Thoracic aorta (tissue), 2 donors: ENCODE measurements around the gene PLEKHA4. TPM values are rescaled to one million over a fixed set of nuclear protein-coding genes. Genes with fewer than 3 reads are reported as not detected.
A peak's percentile ranks its signal among the peaks of the same experiment; 100 is the strongest.

Experiments
- ATAC-seq: fragments of 150-250 bp; one replicate; pipeline ENCODE4 v1.8.0; 2017; ENCODE audit warnings: low read depth; ENCODE audit not compliant: insufficient number of reproducible peaks, low FRiP score
- DNase-seq: peaks from one replicate; pipeline ENCODE4 v3.0.0-alpha.2; 2020; ENCODE audit warnings: low spot score
- H3K27ac ChIP-seq, 2 donors: fragments of 200-600 bp; sonication (generic); 1 replicate in 1 of 2; 2 replicates in 1 of 2; pipeline ENCODE4 v1.5.1; 2016; ENCODE audit warnings: mild to moderate bottlenecking in 2 of 2, moderate library complexity in 2 of 2
- H3K27me3 ChIP-seq: fragments of 200-600 bp; sonication (generic); replicated peaks from 2 replicates; pipeline ENCODE4 v1.6.0; 2016; ENCODE audit warnings: mild to moderate bottlenecking; ENCODE audit not compliant: insufficient read depth
- H3K36me3 ChIP-seq: fragments of 200-600 bp; sonication (generic); one replicate; pipeline ENCODE4 v1.5.1; 2016
- H3K4me1 ChIP-seq, 2 donors: fragments of 200-600 bp; sonication (generic); 1 replicate in 1 of 2; 2 replicates in 1 of 2; pipeline versions ENCODE4 v1.5.1 to v1.6.0; 2016; ENCODE audit warnings: low read depth in 2 of 2, mild to moderate bottlenecking in 1 of 2; ENCODE audit not compliant: control insufficient read depth in 1 of 2
- H3K4me3 ChIP-seq: fragments of 200-600 bp; sonication (generic); 2 replicates; pipeline ENCODE4 v1.5.1; 2016; ENCODE audit warnings: mild to moderate bottlenecking
- H3K9me3 ChIP-seq: fragments of 200-600 bp; sonication (generic); 2 replicates; pipeline ENCODE4 v1.5.1; 2016
- CTCF ChIP-seq: fragments of 200-600 bp; sonication (generic); IDR thresholded peaks from one replicate; pipeline ENCODE4 v1.5.1; 2019; ENCODE audit warnings: antibody characterized with exemption
- total RNA-seq, 2 donors: library from RNA; depleted of rRNA; stranded (reverse); fragments of >200 nt; gene quantifications; one replicate each; pipeline versions ENCODE4 v1.1.0 to v1.2.3, GENCODE V29; 2016

PLEKHA4 gene
- total RNA-seq, 2 donors from 2014 or later, result 45.1 to 45.2 TPM

GRCh38 chr19:48797103-48797502 lies 71.3 kb downstream of the PLEKHA4 start:
- Histone ChIP-seq H3K4me1 (peaks cover 7 to 16% of the 10 kb centered on the region in 2 donors), H3K9me3 (no peaks in the 10 kb centered on the region), H3K4me3 (no peak overlapping the region), H3K27me3 (no peaks in the 10 kb centered on the region), H3K27ac (no peak overlapping the region), H3K36me3 (peaks cover 6% of the 10 kb centered on the region)
- DNase-seq (no peak), ATAC-seq (no peak)
- no peak for TF ChIP-seq CTCF

- Histone ChIP-seq H3K27me3 (no peaks in the 10 kb centered on the region), H3K9me3 (no peaks in the 10 kb centered on the region), H3K27ac (peak overlapping the region; percentile 85 to 86), H3K4me3 (no peak overlapping the region), H3K4me1 (peaks cover 7 to 16% of the 10 kb centered on the region in 2 donors), H3K36me3 (peaks cover 6% of the 10 kb centered on the region)
- no peak for DNase-seq
- no peak for TF ChIP-seq CTCF
- no peak for ATAC-seq
Observed at GRCh38 chr19:48796298-48797083, 71.9 kb downstream of the PLEKHA4 start.

GRCh38 chr19:48795685-48796070 lies 72.7 kb downstream of the PLEKHA4 start:
- TF ChIP-seq CTCF, result no peak
- Histone ChIP-seq H3K4me1 (peaks cover 7 to 16% of the 10 kb centered on the region in 2 donors), H3K9me3 (no peaks in the 10 kb centered on the region), H3K4me3 (no peak overlapping the region), H3K27ac (peak overlapping the region; percentile 85 to 86), H3K36me3 (peaks cover 6% of the 10 kb centered on the region), H3K27me3 (no peaks in the 10 kb centered on the region)
- ATAC-seq (no peak), DNase-seq (no peak)

- Histone ChIP-seq H3K4me1 (peaks cover 7 to 16% of the 10 kb centered on the region in 2 donors), H3K4me3 (peak overlapping the region; percentile 74), H3K27ac (peak overlapping the region; percentile 85 to 86), H3K9me3 (no peaks in the 10 kb centered on the region), H3K36me3 (peaks cover 6% of the 10 kb centered on the region), H3K27me3 (no peaks in the 10 kb centered on the region)
- DNase-seq, result peak; percentile 87
- peak; percentile 92 for TF ChIP-seq CTCF
- peak; percentile 79 for ATAC-seq
Observed at GRCh38 chr19:48795055-48795684, 73.2 kb downstream of the PLEKHA4 start.

GRCh38 chr19:48794291-48794690 lies 74.1 kb downstream of the PLEKHA4 start:
- H3K36me3 ChIP-seq, result peaks cover 2% of the 10 kb centered on the region
- H3K9me3 ChIP-seq, result no peaks in the 10 kb centered on the region
- peak overlapping the region; percentile 85 to 86 for H3K27ac ChIP-seq

More at GRCh38 chr19:48794291-48794690, 74.1 kb downstream of the PLEKHA4 start:
- Histone ChIP-seq H3K4me1 (peaks cover 7 to 16% of the 10 kb centered on the region in 2 donors), H3K27me3 (no peaks in the 10 kb centered on the region), H3K4me3 (no peak overlapping the region)
- ATAC-seq, result no peak
- TF ChIP-seq CTCF, result no peak
- no peak for DNase-seq
